Transverse colon (tissue), 4 donors: ENCODE data around the gene SORD. TPM values are rescaled to one million over a fixed set of nuclear protein-coding genes. Genes with fewer than 3 reads are reported as not detected.
A peak's percentile ranks its signal among the peaks of the same experiment; 100 is the strongest.

Experiments
- DNase-seq: peaks from one replicate; pipeline ENCODE4 v3.0.0-alpha.2; 2019
- H3K27ac ChIP-seq, 4 donors: fragments of 200-600 bp; sonication (generic); 2 replicates each; pipeline ENCODE4 v1.5.1; 2016 to 2018; ENCODE audit warnings: inconsistent platforms in 4 of 4
- H3K27me3 ChIP-seq: fragments of 200-600 bp; sonication (generic); 2 replicates; pipeline ENCODE4 v1.5.1; 2017; ENCODE audit warnings: inconsistent platforms
- H3K36me3 ChIP-seq, 4 donors: fragments of 200-600 bp; sonication (generic); 2 replicates each; pipeline ENCODE4 v1.5.1; 2017 to 2019; ENCODE audit warnings: inconsistent platforms in 4 of 4
- H3K4me1 ChIP-seq, 4 donors: fragments of 200-600 bp; sonication (generic); 2 replicates each; pipeline ENCODE4 v1.5.1; 2017 to 2020; ENCODE audit warnings: inconsistent platforms in 4 of 4
- H3K4me3 ChIP-seq, 4 donors: fragments of 200-600 bp; sonication (generic); 1 replicate in 1 of 4; 2 replicates in 3 of 4; pipeline versions ENCODE4 v1.5.1 to v1.6.1; 2017 to 2019; ENCODE audit warnings: inconsistent platforms in 4 of 4
- H3K9me3 ChIP-seq, 2 donors: fragments of 200-600 bp; sonication (generic); 2 replicates each; pipeline ENCODE4 v1.5.1; 2017 to 2019; ENCODE audit warnings: inconsistent platforms in 2 of 2
- CTCF ChIP-seq, 5 experiments: fragments of 200-600 bp in 3 of 5; fragments of 450-650 bp in 2 of 5; sonication (generic) in 3 of 5; IDR thresholded peaks; 1 replicate in 2 of 5; 2 replicates in 3 of 5; pipeline ENCODE4 v1.5.1; 2016 to 2017; ENCODE audit warnings: antibody characterized with exemption in 5 of 5, inconsistent platforms in 3 of 5, mild to moderate bottlenecking in 2 of 5, moderate library complexity in 1 of 5
- EP300 ChIP-seq: sonication (generic); formaldehyde crosslinking; IDR thresholded peaks from one replicate; pipeline ENCODE4 v1.6.1; 2017; ENCODE audit warnings: antibody characterized with exemption, low read depth
- POLR2A ChIP-seq: fragments of 450-650 bp; IDR thresholded peaks from one replicate; pipeline ENCODE4 v1.6.1; 2016; ENCODE audit warnings: antibody characterized with exemption, mild to moderate bottlenecking, moderate library complexity
- POLR2AphosphoS5 ChIP-seq, 3 donors: sonication (generic); formaldehyde crosslinking; IDR thresholded peaks; one replicate each; pipeline ENCODE4 v1.6.1; 2016; ENCODE audit warnings: antibody characterized with exemption in 3 of 3
- WGBS, 2 donors: methylation state at CpG; one replicate each; pipeline ENCODE4 v1.1.5; 2018; ENCODE audit warnings: low coverage in 1 of 2; 5-methylcytosine and 5-hydroxymethylcytosine counted together
- in situ Hi-C, 4 donors: fragments of 200-750 bp; cut with MboI; loops; one replicate each; pipeline versions ENCODE4 v1.15.0 to v1.15.1; 2017; ENCODE audit warnings: low sequenced_read_pairs in 3 of 4, low pct_ligation_motif_present in 1 of 4, low pct_unique_long_range_greater_than_20kb in 1 of 4
- intact Hi-C: fragments of 100-400 bp; cut with DNase I; formaldehyde crosslinking; loops from one replicate; pipeline ENCODE4 v1.15.1; 2023; ENCODE audit warnings: low total_unique reads
- small RNA-seq, 4 donors: library from RNA; depleted of rRNA; stranded (forward); fragments of <200 nt; gene quantifications; one replicate each; pipeline ENCODE3, GENCODE V24; 2016
- total RNA-seq, 4 donors: library from RNA; depleted of rRNA; stranded (reverse); fragments of >200 nt; gene quantifications; one replicate each; pipeline ENCODE4 v1.1.0, GENCODE V29; 2016

Gene SORD
- total RNA-seq, 4 donors from 2014 or later, result 0.75 to 36.2 (median 11.3) TPM

- DNase-seq, result no peak
- H3K4me1 ChIP-seq, result peaks cover 3 to 11% (median 5%) of the 10 kb centered on the region in 4 donors
- 70 to 71% methylated on average over 1 to 9 of the region's 9 CpGs for WGBS, 2 donors
- H3K4me3 ChIP-seq, result no peak overlapping the region
- H3K27ac ChIP-seq, result no peak overlapping the region
- intact Hi-C loops, result no loop called here
- H3K36me3 ChIP-seq, result no peaks in the 10 kb centered on the region
- in situ Hi-C loops, result loop anchor here in 1 of 4 donors (25.0 kb wide), 1 partner anchor 160 kb away; the partner anchor contains the start of gene TERB2
- H3K27me3 ChIP-seq, result peaks cover 76% of the 10 kb centered on the region
- no peaks in the 10 kb centered on the region for H3K9me3 ChIP-seq
- TF ChIP-seq POLR2A, result no peak
- TF ChIP-seq EP300, result no peak
- no peak for TF ChIP-seq POLR2AphosphoS5 (IDR thresholded peaks at IDR 0.05)
- no peak for TF ChIP-seq CTCF (IDR thresholded peaks at IDR 0.05)
Observed at GRCh38 chr15:45121706-45122417, 98.9 kb downstream of the SORD start.

- Histone ChIP-seq H3K27me3 (peaks cover 74% of the 10 kb centered on the region), H3K27ac (no peak overlapping the region), H3K36me3 (no peaks in the 10 kb centered on the region), H3K4me3 (no peak overlapping the region), H3K9me3 (no peaks in the 10 kb centered on the region), H3K4me1 (peaks cover 0 to 3% (median 1%) of the 10 kb centered on the region in 4 donors)
- TF ChIP-seq POLR2A (no peak), CTCF (IDR thresholded peaks at IDR 0.05) (no peak), POLR2AphosphoS5 (IDR thresholded peaks at IDR 0.05) (no peak), EP300 (no peak)
- no peak for DNase-seq
- 57 to 82% methylated on average over 1 to 7 of the region's 7 CpGs for WGBS, 2 donors
- in situ Hi-C loops (loop anchor here in 1 of 4 donors (25.0 kb wide), 1 partner anchor 160 kb away; the partner anchor contains the start of gene TERB2), intact Hi-C loops (no loop called here)
Observed at GRCh38 chr15:45122719-45123118, 99.7 kb downstream of the SORD start.

GRCh38 chr15:45123397-45123796 is 100.4 kb downstream of the SORD start:
- Histone ChIP-seq H3K36me3 (no peaks in the 10 kb centered on the region), H3K9me3 (no peaks in the 10 kb centered on the region), H3K27me3 (peaks cover 79% of the 10 kb centered on the region), H3K4me3 (no peak overlapping the region), H3K4me1 (no peaks in the 10 kb centered on the region), H3K27ac (no peak overlapping the region)
- no peak for TF ChIP-seq CTCF (IDR thresholded peaks at IDR 0.05)
- no peak for TF ChIP-seq POLR2A
- TF ChIP-seq POLR2AphosphoS5 (IDR thresholded peaks at IDR 0.05), result no peak
- no peak for TF ChIP-seq EP300
- in situ Hi-C loops (loop anchor here in 1 of 4 donors (25.0 kb wide), 1 partner anchor 161 kb away; the partner anchor contains the start of gene TERB2), intact Hi-C loops (no loop called here)
- no peak for DNase-seq

GRCh38 chr15:45126535-45127158 is 103.7 kb downstream of the SORD start:
- no peak for DNase-seq
- H3K27me3 ChIP-seq, result peaks cover 86% of the 10 kb centered on the region
- peaks cover 3 to 13% (median 12%) of the 10 kb centered on the region in 4 donors for H3K4me1 ChIP-seq
- in situ Hi-C loops (no loop called here), intact Hi-C loops (no loop called here)
- no peaks in the 10 kb centered on the region for H3K9me3 ChIP-seq
- no peak overlapping the region for H3K4me3 ChIP-seq
- TF ChIP-seq CTCF (IDR thresholded peaks at IDR 0.05) (peak; percentile 36 to 59 (median 56)), EP300 (no peak)
- WGBS, 2 donors, result 52 to 62% methylated on average over 2 of the region's 2 CpGs
- no peaks in the 10 kb centered on the region for H3K36me3 ChIP-seq
- H3K27ac ChIP-seq, result no peak overlapping the region

Small RNAs within 50 kb of the gene (small RNA-seq; reads per million reads assigned to genes)
- gene RF00019, result 0 reads per million in 4 donors
- 0 reads per million in 4 donors for gene RNU1-78P
- gene RNU6-966P, result 0 reads per million in 4 donors

Other genes starting within 250 kb of the SORD start
- gene TERB2, start 66.5 kb upstream of the SORD start, total RNA-seq, result not detected
- 10 to 100 TPM in 1 of 4 donors, 1 to 10 TPM in 1, under 1 TPM in 2; 0.68 to 23.8 (median 1.9) TPM for gene DUOX2, start 91.0 kb downstream of the SORD start, total RNA-seq
- gene DUOXA2, start 91.1 kb downstream of the SORD start, total RNA-seq, result 10 to 100 TPM in 1 of 4 donors, under 1 TPM in 1, not detected in 2; 0.68 to 10.0 TPM
- gene DUOXA1, start 106.7 kb downstream of the SORD start, total RNA-seq, result 1 to 10 TPM in 1 of 4 donors, not detected in 3; 1.4 TPM
- gene DUOX1, start 106.8 kb downstream of the SORD start, total RNA-seq, result 1 to 10 TPM in 1 of 4 donors, under 1 TPM in 2, not detected in 1; 0.14 to 4.1 (median 0.64) TPM
- gene SHF, start 164.8 kb downstream of the SORD start, total RNA-seq, result 1 to 10 TPM in 3 of 4 donors, not detected in 1; 3.7 to 9.8 (median 7.4) TPM
- 10 to 100 TPM in 1 of 4 donors, 1 to 10 TPM in 2, under 1 TPM in 1; 0.37 to 11.1 (median 5.1) TPM for gene SLC28A2, start 229.0 kb downstream of the SORD start, total RNA-seq